T-cell (primary cell): ENCODE measurements around the gene ZNF282. TPM values are rescaled to one million over a fixed set of nuclear protein-coding genes. Genes with fewer than 3 reads are reported as not detected.
"Not testable (repeated sequence)": the region's sequence is repeated elsewhere in the genome, so short reads cannot be mapped to it uniquely, and the experiment has no call there.

Experiments
- ATAC-seq, 4 experiments: fragments of 200-7000 bp in 3 of 4; fragments of 150-1000 bp in 1 of 4; cut with Tn5 transposase; replicated peaks in 1 of 4; 1 replicate in 3 of 4; 2 replicates in 1 of 4; pipeline ENCODE4 v1.10.0; 2021; ENCODE audit warnings: moderate library complexity in 3 of 4, mild to moderate bottlenecking in 2 of 4, moderate number of reproducible peaks in 1 of 4
- CTCF ChIA-PET, 2 donors: fragments of 300-600 bp; sonication (Branson Sonifier 250); formaldehyde crosslinking; loops; one replicate each; lab custom pipeline; 2022; ENCODE audit warnings: antibody characterized with exemption in 2 of 2; lab: Charles Lee
- POLR2A ChIA-PET, 2 donors: fragments of 300-600 bp; sonication (Branson Sonifier 250); formaldehyde crosslinking; loops; one replicate each; lab custom pipeline; 2022; ENCODE audit warnings: antibody characterized with exemption in 2 of 2; lab: Charles Lee
- DNase-seq, 35 experiments: peaks; one replicate each; pipeline versions ENCODE4 v3.0.0 to v3.0.0-alpha.2; 2013 to 2023
- H3K27ac ChIP-seq: one replicate; pipeline ENCODE4 v1.5.1; 2013; ENCODE audit warnings: low read length
- H3K27me3 ChIP-seq, 2 experiments: replicated peaks in 1 of 2; 1 replicate in 1 of 2; 2 replicates in 1 of 2; pipeline versions ENCODE4 v1.6.1 to v1.7.0; 2013; ENCODE audit warnings: low read length in 1 of 2, mixed read lengths in 1 of 2; ENCODE audit not compliant: control insufficient read depth in 2 of 2, insufficient read depth in 2 of 2; ENCODE audit errors: extremely low read depth in 1 of 2
- H3K36me3 ChIP-seq, 2 donors: 1 replicate in 1 of 2; 2 replicates in 1 of 2; pipeline versions ENCODE4 v1.6.1 to v1.7.0; 2013; ENCODE audit warnings: low read length in 1 of 2; ENCODE audit not compliant: control insufficient read depth in 2 of 2, insufficient read depth in 1 of 2; ENCODE audit errors: extremely low read depth in 1 of 2
- H3K4me1 ChIP-seq, 2 experiments: 1 replicate in 1 of 2; 2 replicates in 1 of 2; pipeline versions ENCODE4 v1.6.1 to v1.7.0; 2013; ENCODE audit warnings: low read length in 2 of 2, mixed read lengths in 1 of 2; ENCODE audit not compliant: insufficient read depth in 2 of 2, control insufficient read depth in 1 of 2; ENCODE audit errors: extremely low read depth in 1 of 2
- H3K4me3 ChIP-seq, 2 donors: 1 replicate in 1 of 2; 2 replicates in 1 of 2; pipeline versions ENCODE4 v1.5.1 to v1.7.0; 2013; ENCODE audit warnings: mild to moderate bottlenecking in 2 of 2, low read length in 1 of 2, moderate library complexity in 1 of 2; ENCODE audit not compliant: control insufficient read depth in 1 of 2; ENCODE audit errors: extremely low read depth in 1 of 2
- H3K9me3 ChIP-seq: 2 replicates; pipeline ENCODE4 v1.7.0; 2013
- H3K27ac Mint-ChIP-seq, 2 donors: one replicate each; pipeline ENCODE4 v1.8.0; 2020 to 2021; ENCODE audit warnings: mild to moderate bottlenecking in 2 of 2, mixed read lengths in 2 of 2
- H3K27me3 Mint-ChIP-seq, 2 donors: one replicate each; pipeline ENCODE4 v1.8.0; 2021 to 2022; ENCODE audit warnings: mixed read lengths in 2 of 2
- H3K36me3 Mint-ChIP-seq: one replicate; pipeline ENCODE4 v1.8.0; 2021; ENCODE audit warnings: mixed read lengths
- H3K4me1 Mint-ChIP-seq, 3 donors: one replicate each; pipeline ENCODE4 v1.8.0; 2020 to 2022; ENCODE audit warnings: mixed read lengths in 3 of 3, mild to moderate bottlenecking in 1 of 3
- H3K4me3 Mint-ChIP-seq, 3 donors: one replicate each; pipeline ENCODE4 v1.8.0; 2020 to 2022; ENCODE audit warnings: mild to moderate bottlenecking in 3 of 3, mixed read lengths in 3 of 3, moderate library complexity in 3 of 3
- H3K9me3 Mint-ChIP-seq, 3 donors: one replicate each; pipeline ENCODE4 v1.8.0; 2020 to 2022; ENCODE audit warnings: mixed read lengths in 3 of 3
- WGBS: methylation state at CpG from one replicate; pipeline ENCODE4 v1.1.5; 2013; ENCODE audit warnings: missing lambda C conversion rate; ENCODE audit not compliant: insufficient coverage; 5-methylcytosine and 5-hydroxymethylcytosine counted together
- total RNA-seq, 35 experiments: library from RNA in 6 of 35; stranded (reverse) in 6 of 35; fragments of 120-200 nt in 1 of 35; gene quantifications; one replicate each; pipeline versions ENCODE4 v1.2.1 to v1.2.4 and lab custom pipeline; 2013 to 2026

Gene ZNF282
- total RNA-seq, 5 donors from 2014 or later (not counting 1 experiment from before 2014, with no cell fraction given) = 14.8 to 29.1 (median 22.4) TPM

- H3K4me3 ChIP-seq, H3K4me1 Mint-ChIP-seq, ATAC-seq, H3K36me3 ChIP-seq, H3K9me3 Mint-ChIP-seq, H3K27ac Mint-ChIP-seq, H3K9me3 ChIP-seq, H3K4me1 ChIP-seq, DNase-seq, POLR2A ChIA-PET, H3K4me3 Mint-ChIP-seq, H3K27ac ChIP-seq, H3K36me3 Mint-ChIP-seq: not testable (repeated sequence)
- CTCF ChIA-PET = interaction anchor here in 1 of 2 donors (0.6 kb wide), 1 partner anchor 184 kb away, joined by 4 read pairs; no protein-coding TSS in a partner anchor
- peaks cover 5 to 27% of the 10 kb centered on the region in 2 donors for H3K27me3 Mint-ChIP-seq
- H3K27me3 ChIP-seq = peaks cover 0 to 31% of the 10 kb centered on the region in 2 experiments
- WGBS = 80% methylated on average over 1 of the region's 7 CpGs
Observed at GRCh38 chr7:149233655-149234204, 38.4 kb downstream of the ZNF282 start.

- WGBS = 77% methylated on average over 4 of the region's 7 CpGs
- POLR2A ChIA-PET = no interaction called here
- Histone ChIP-seq H3K4me1 (peaks cover 8 to 18% of the 10 kb centered on the region in 2 experiments), H3K9me3 (no peaks in the 10 kb centered on the region), H3K4me3 (no peak overlapping the region), H3K27ac (no peak overlapping the region), H3K36me3 (no peaks in the 10 kb centered on the region), H3K27me3 (peaks cover 0 to 26% of the 10 kb centered on the region in 2 experiments)
- CTCF ChIA-PET = no interaction called here
- Mint-ChIP-seq H3K9me3 (peaks cover 0 to under 1% (median under 1%) of the 10 kb centered on the region in 3 donors), H3K27ac (no peak overlapping the region), H3K4me3 (no peak overlapping the region), H3K36me3 (peaks cover 3% of the 10 kb centered on the region), H3K4me1 (peaks cover 20 to 29% (median 28%) of the 10 kb centered on the region in 3 donors), H3K27me3 (peaks cover 5 to 25% of the 10 kb centered on the region in 2 donors)
- DNase-seq = no peak
- ATAC-seq = no peak
Observed at GRCh38 chr7:149237502-149237901, 42.2 kb downstream of the ZNF282 start.

GRCh38 chr7:149238051-149238450 lies 42.7 kb downstream of the ZNF282 start:
- Histone ChIP-seq H3K9me3 (no peaks in the 10 kb centered on the region), H3K36me3 (no peaks in the 10 kb centered on the region), H3K4me1 (peaks cover 8 to 18% of the 10 kb centered on the region in 2 experiments), H3K4me3 (no peak overlapping the region), H3K27ac (no peak overlapping the region), H3K27me3 (peaks cover 0 to 21% of the 10 kb centered on the region in 2 experiments)
- DNase-seq (no peak), ATAC-seq (no peak)
- WGBS = no CpG with 5 or more reads among the region's 3 CpGs
- H3K9me3 Mint-ChIP-seq = peaks cover 0 to 5% (median 3%) of the 10 kb centered on the region in 3 donors
- CTCF ChIA-PET = no interaction called here
- H3K27ac Mint-ChIP-seq = no peak overlapping the region
- peaks cover 5 to 20% of the 10 kb centered on the region in 2 donors for H3K27me3 Mint-ChIP-seq
- H3K4me3 Mint-ChIP-seq = peak overlapping the region; percentile 86 to 90 (median 89)
- peaks cover 26 to 34% (median 33%) of the 10 kb centered on the region in 3 donors for H3K4me1 Mint-ChIP-seq
- POLR2A ChIA-PET = interaction anchor here in 1 of 2 donors (0.6 kb wide), 1 partner anchor 24 kb away, joined by 3 read pairs; the partner anchor contains the start of gene ZNF783
- peaks cover 8% of the 10 kb centered on the region for H3K36me3 Mint-ChIP-seq

- peaks cover 8% of the 10 kb centered on the region for H3K36me3 Mint-ChIP-seq
- H3K27me3 Mint-ChIP-seq = peaks cover 5 to 12% of the 10 kb centered on the region in 2 donors
- peaks cover 0 to 5% (median 3%) of the 10 kb centered on the region in 3 donors for H3K9me3 Mint-ChIP-seq
- peak within 1 kb of the TSS; percentile 86 to 90 (median 89) for H3K4me3 Mint-ChIP-seq
- POLR2A ChIA-PET = interaction anchor here in 1 of 2 donors (1.0 kb wide), 1 partner anchor 22 kb away, joined by 3 read pairs; the partner anchor contains the start of gene ZNF783
- peaks cover 31 to 36% (median 36%) of the 10 kb centered on the region in 3 donors for H3K4me1 Mint-ChIP-seq
- peak; percentile 100 for ATAC-seq
- no peaks in the 10 kb centered on the region for H3K9me3 ChIP-seq
- no peak within 1 kb of the TSS for H3K27ac ChIP-seq
- H3K4me3 ChIP-seq = peak within 1 kb of the TSS; percentile 71 to 80
- peaks cover 8 to 18% of the 10 kb centered on the region in 2 experiments for H3K4me1 ChIP-seq
- H3K27ac Mint-ChIP-seq = peak within 1 kb of the TSS; percentile 78 to 88
- H3K36me3 ChIP-seq = no peaks in the 10 kb centered on the region
- WGBS = under 1% methylated on average over 57 of the region's 64 CpGs
- peaks cover 0 to 11% of the 10 kb centered on the region in 2 experiments for H3K27me3 ChIP-seq
- CTCF ChIA-PET = interaction anchor here (0.6 to 1.2 kb wide), 2 partner anchors 21 to 22 kb away, joined by 4 to 9 read pairs; partner anchors contain the start of gene ZNF783 (in 1 of the 2)
- DNase-seq = peak; percentile 73 to 91 (median 84)
Observed at GRCh38 chr7:149239345-149240143, 44.2 kb downstream of the ZNF282 start, which contains the start of gene ZNF212. TSS of gene ZNF212 (plus strand) at chr7:149239651. CDS start at chr7:149239779, 128 bp downstream.

GRCh38 chr7:149240637-149241036 lies 45.3 kb downstream of the ZNF282 start:
- peak overlapping the region; percentile 17 to 71 for H3K4me3 ChIP-seq
- peaks cover 38 to 44% (median 44%) of the 10 kb centered on the region in 3 donors for H3K4me1 Mint-ChIP-seq

More at GRCh38 chr7:149240637-149241036, 45.3 kb downstream of the ZNF282 start:
- 93% methylated on average over 2 of the region's 5 CpGs for WGBS
- Histone ChIP-seq H3K27me3 (peaks cover 0 to 11% of the 10 kb centered on the region in 2 experiments), H3K4me1 (peaks cover 8 to 18% of the 10 kb centered on the region in 2 experiments), H3K36me3 (no peaks in the 10 kb centered on the region), H3K27ac (no peak overlapping the region), H3K9me3 (no peaks in the 10 kb centered on the region)
- peaks cover 0 to 5% (median 3%) of the 10 kb centered on the region in 3 donors for H3K9me3 Mint-ChIP-seq
- peaks cover 5 to 12% of the 10 kb centered on the region in 2 donors for H3K27me3 Mint-ChIP-seq
- peak overlapping the region; percentile 86 to 90 (median 89) for H3K4me3 Mint-ChIP-seq
- H3K27ac Mint-ChIP-seq = peak overlapping the region in 1 of 2 donors; percentile 56
- peaks cover 8% of the 10 kb centered on the region for H3K36me3 Mint-ChIP-seq
- DNase-seq (no peak), ATAC-seq (no peak)
- ChIA-PET POLR2A (interaction anchor here (0.6 to 1.0 kb wide), 3 partner anchors 9 to 83 kb away, joined by 3 to 8 read pairs (median 4); partner anchors contain the start of gene ZNF783 (in 1 of the 2)), CTCF (interaction anchor here (0.7 to 1.2 kb wide), 4 partner anchors 21 to 175 kb away, joined by 3 to 9 read pairs (median 3); partner anchors contain the start of genes ZNF282 (in 1 of the 2) and ZNF783 (in 1 of the 2))
